SK-N-SH (cell line): Measurements from ENCODE around the gene IP6K2. TPM values are rescaled to one million over a fixed set of nuclear protein-coding genes. Genes with fewer than 3 reads are reported as not detected.

ENCODE experiments used
- CTCF ChIA-PET: fragments of 300-600, 350-600 bp; formaldehyde crosslinking; extraction: SDS; loops from one replicate; lab custom pipeline; 2021; lab: Yijun Ruan, JAX
- POLR2A ChIA-PET: fragments of 350-600 bp; sonication (Branson Sonifier 250); formaldehyde crosslinking; extraction: SDS; loops from one replicate; lab custom pipeline; 2020; ENCODE audit warnings: antibody characterized with exemption, inconsistent platforms; lab: Yijun Ruan, JAX
- DNase-seq: peaks from one replicate; pipeline ENCODE4 v3.0.0; 2012
- H2AFZ ChIP-seq: fragments of 200-600 bp; sonication (generic); 2 replicates; pipeline ENCODE4 v1.8.1; 2016; ENCODE audit warnings: antibody characterized with exemption, mild to moderate bottlenecking, low read depth
- H3F3A ChIP-seq: fragments of 200-600 bp; sonication (generic); replicated peaks from 2 replicates; pipeline ENCODE3; 2016; ENCODE audit warnings: antibody characterized with exemption, mild to moderate bottlenecking; ENCODE audit not compliant: insufficient read depth
- H3K27ac ChIP-seq, 2 experiments: fragments of 200-500 bp in 1 of 2; fragments of 200-600 bp in 1 of 2; sonication (Bioruptor generic) in 1 of 2; sonication (generic), shearing (Covaris generic) in 1 of 2; 2 replicates each; pipeline versions ENCODE4 v1.5.1 to v1.6.1; 2014 to 2016; ENCODE audit warnings: low read depth in 2 of 2, inconsistent platforms in 1 of 2, low read length in 1 of 2, mild to moderate bottlenecking in 1 of 2, mixed read lengths in 1 of 2
- H3K27me3 ChIP-seq: fragments of 200-600 bp; sonication (generic), shearing (Covaris generic); 2 replicates; pipeline ENCODE4 v1.6.1; 2016; ENCODE audit warnings: mixed run types; ENCODE audit not compliant: insufficient read depth
- H3K36me3 ChIP-seq, 2 experiments: fragments of 200-500 bp in 1 of 2; fragments of 200-600 bp in 1 of 2; sonication (Bioruptor generic) in 1 of 2; sonication (generic) in 1 of 2; replicated peaks in 1 of 2; 2 replicates each; pipeline versions ENCODE3 to v1.5.1; 2014 to 2016; ENCODE audit warnings: low read length in 1 of 2, mild to moderate bottlenecking in 1 of 2; ENCODE audit not compliant: insufficient read depth in 2 of 2, control insufficient read depth in 1 of 2
- H3K4me1 ChIP-seq, 2 experiments: fragments of 200-500 bp in 1 of 2; fragments of 200-600 bp in 1 of 2; sonication (Bioruptor generic) in 1 of 2; sonication (generic), shearing (Covaris generic) in 1 of 2; 2 replicates each; pipeline versions ENCODE4 v1.5.1 to v1.6.1; 2014 to 2016; ENCODE audit warnings: low read depth in 1 of 2, low read length in 1 of 2, mixed run types in 1 of 2; ENCODE audit not compliant: insufficient read depth in 2 of 2, control insufficient read depth in 1 of 2
- H3K4me2 ChIP-seq: fragments of 200-600 bp; sonication (generic), shearing (Covaris generic); 2 replicates; pipeline ENCODE4 v1.6.1; 2017; ENCODE audit warnings: mixed run types
- H3K4me3 ChIP-seq, 2 experiments: fragments of 200-500 bp in 1 of 2; fragments of 200-600 bp in 1 of 2; sonication (Bioruptor generic) in 1 of 2; sonication (generic), shearing (Covaris generic) in 1 of 2; 2 replicates each; pipeline versions ENCODE4 v1.5.1 to v1.8.1; 2014 to 2016; ENCODE audit warnings: low read depth in 2 of 2, inconsistent platforms in 1 of 2, low read length in 1 of 2, mild to moderate bottlenecking in 1 of 2, mixed read lengths in 1 of 2, moderate library complexity in 1 of 2
- H3K79me2 ChIP-seq: fragments of 200-600 bp; sonication (generic); 2 replicates; pipeline ENCODE4 v1.8.1; 2017; ENCODE audit warnings: mild to moderate bottlenecking; ENCODE audit not compliant: insufficient read depth
- H3K9ac ChIP-seq: fragments of 200-600 bp; sonication (generic); 2 replicates; pipeline ENCODE4 v1.6.1; 2017; ENCODE audit warnings: mixed run types
- H3K9me2 ChIP-seq: fragments of 200-600 bp; sonication (generic); 2 replicates; pipeline ENCODE4 v1.6.1; 2017; ENCODE audit warnings: mixed run types
- H3K9me3 ChIP-seq: fragments of 200-600 bp; sonication (generic); 2 replicates; pipeline ENCODE4 v1.6.1; 2017; ENCODE audit warnings: mixed run types, mild to moderate bottlenecking, moderate library complexity
- H4K20me1 ChIP-seq: fragments of 200-600 bp; sonication (generic); 2 replicates; pipeline ENCODE4 v1.6.1; 2017; ENCODE audit warnings: mild to moderate bottlenecking, mixed run types; ENCODE audit not compliant: insufficient read depth
- CHD2 ChIP-seq: fragments of 150-350 bp; IDR thresholded peaks from 2 replicates; pipeline ENCODE4 v1.6.1; 2018; ENCODE audit warnings: low read length; ENCODE audit not compliant: partially characterized antibody
- EZH2phosphoT487 ChIP-seq: fragments of 200-600 bp; sonication (generic); IDR thresholded peaks from 2 replicates; pipeline ENCODE4 v1.6.1; 2017; ENCODE audit warnings: low read depth, mixed run types, mild to moderate bottlenecking, antibody characterized with exemption, moderate library complexity, borderline replicate concordance
- FOSL2 ChIP-seq: IDR thresholded peaks from 2 replicates; pipeline ENCODE4 v1.4.0; 2012; ENCODE audit warnings: low read depth, mild to moderate bottlenecking, moderate library complexity, borderline replicate concordance
- FOXJ3 ChIP-seq: sonication (generic); formaldehyde crosslinking; IDR thresholded peaks from 2 replicates; pipeline ENCODE4 v1.5.1; 2020; ENCODE audit warnings: mild to moderate bottlenecking, missing genetic modification reagents
- FOXM1 ChIP-seq: IDR thresholded peaks from 2 replicates; pipeline ENCODE4 v1.4.0; 2012; ENCODE audit warnings: low read depth, mild to moderate bottlenecking
- MEF2A ChIP-seq: IDR thresholded peaks from 2 replicates; pipeline ENCODE4 v1.4.0; 2012; ENCODE audit warnings: low read depth, borderline replicate concordance
- NRF1 ChIP-seq: IDR thresholded peaks from 2 replicates; pipeline ENCODE4 v1.6.1; 2012; ENCODE audit warnings: low read depth, mild to moderate bottlenecking, low read length
- POLR2AphosphoS5 ChIP-seq: IDR thresholded peaks from 2 replicates; pipeline ENCODE4 v1.6.1; 2012; ENCODE audit warnings: low read depth, low read length
- RAD21 ChIP-seq: IDR thresholded peaks from 2 replicates; pipeline ENCODE4 v1.6.1; 2012; ENCODE audit warnings: mild to moderate bottlenecking, low read length
- RCOR1 ChIP-seq: fragments of 150-350 bp; IDR thresholded peaks from 2 replicates; pipeline ENCODE4 v1.6.1; 2017; ENCODE audit warnings: antibody characterized with exemption, low read length
- RFX5 ChIP-seq: IDR thresholded peaks from 2 replicates; pipeline ENCODE4 v1.6.1; 2012; ENCODE audit warnings: mild to moderate bottlenecking, improper control_type of control experiment, low read length
- RXRA ChIP-seq: IDR thresholded peaks from 2 replicates; pipeline ENCODE4 v1.4.0; 2012; ENCODE audit warnings: low read depth, mild to moderate bottlenecking, borderline replicate concordance
- SIN3A ChIP-seq: IDR thresholded peaks from 2 replicates; pipeline ENCODE4 v1.6.1; 2012; ENCODE audit warnings: low read depth, mild to moderate bottlenecking, low read length, moderate library complexity, borderline replicate concordance
- SMC3 ChIP-seq: IDR thresholded peaks from 2 replicates; pipeline ENCODE4 v1.6.1; 2012; ENCODE audit warnings: low read depth, low read length, improper control_type of control experiment
- TAF1 ChIP-seq: IDR thresholded peaks from 2 replicates; pipeline ENCODE4 v1.6.1; 2012; ENCODE audit warnings: low read depth, mild to moderate bottlenecking, low read length, moderate library complexity, borderline replicate concordance
- TCF12 ChIP-seq: IDR thresholded peaks from 2 replicates; pipeline ENCODE4 v1.4.0; 2012
- WGBS: methylation state at CpG from one replicate; pipeline ENCODE4 v1.1.6; 2017; ENCODE audit warnings: low lambda C conversion rate; 5-methylcytosine and 5-hydroxymethylcytosine counted together
- polyA plus RNA-seq, 3 experiments: library from polyadenylated mRNA; depleted of rRNA; stranded (reverse); fragments of >200 nt; gene quantifications; 2 replicates each; pipeline ENCODE4 v1.2.3, GENCODE V29; 2012
- TF ChIP-seq, protein P1 (sequence below): IDR thresholded peaks from 2 replicates; pipeline ENCODE4 v1.4.0; 2012; ENCODE audit warnings: low read depth, borderline replicate concordance
- TF ChIP-seq, protein P2 (sequence below): IDR thresholded peaks from 2 replicates; pipeline ENCODE4 v1.4.0; 2012; ENCODE audit warnings: low read depth
- TF ChIP-seq, protein P3 (sequence below): IDR thresholded peaks from 2 replicates; pipeline ENCODE4 v1.6.1; 2012; ENCODE audit warnings: mild to moderate bottlenecking, low read depth, low read length, moderate library complexity
- TF ChIP-seq, protein P4 (sequence below): IDR thresholded peaks from 2 replicates; pipeline ENCODE4; 2012

The IP6K2 gene
- polyA plus RNA-seq, 1 of the 3 experiments (the other 2 are of a cell fraction): 178 TPM

DNA sequence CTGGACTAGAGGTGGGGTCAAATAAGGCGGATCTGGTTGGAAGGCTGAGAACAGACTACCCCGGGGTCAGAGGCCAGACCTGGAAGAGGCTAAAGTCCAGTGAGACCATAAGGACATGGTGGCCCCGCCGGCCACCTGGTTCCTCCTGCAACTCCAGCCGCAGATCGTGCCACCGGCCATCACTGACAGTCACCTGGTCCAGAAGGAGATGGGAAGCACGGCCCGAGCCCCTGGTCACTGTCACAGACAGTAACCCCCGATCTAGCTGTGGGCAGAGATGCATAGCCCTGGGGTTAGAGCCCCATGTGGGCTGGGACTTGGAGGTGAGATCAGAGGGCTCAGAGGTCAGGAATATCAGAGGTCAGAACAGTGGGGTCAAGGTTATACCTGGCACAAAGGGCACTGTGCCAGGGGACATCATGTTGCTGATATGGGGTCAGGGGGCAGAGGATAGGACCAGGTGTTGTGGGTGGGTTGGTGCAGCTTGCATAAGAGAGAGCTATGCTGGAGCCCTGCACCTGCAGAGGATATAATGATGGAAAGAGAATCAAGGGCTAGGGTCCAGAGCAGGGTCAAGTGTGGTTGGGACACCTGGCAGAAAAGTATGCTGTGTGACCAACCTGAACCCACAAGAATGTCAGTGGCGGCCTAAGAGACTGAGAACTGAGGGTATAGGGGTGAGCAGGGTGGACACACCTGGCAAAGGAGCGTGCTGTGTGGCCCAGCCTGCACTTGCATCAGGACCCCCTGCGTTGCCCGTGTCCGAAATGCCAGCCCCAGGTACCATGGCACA, 63.9 kb downstream of the IP6K2 start:
- H3K4me1 ChIP-seq: peaks cover 0 to 4% of the 10 kb centered on the region in 2 experiments; a peak in 1 of 4 replicates
- 88% methylated on average over 6 of the region's 15 CpGs for WGBS

DNA sequence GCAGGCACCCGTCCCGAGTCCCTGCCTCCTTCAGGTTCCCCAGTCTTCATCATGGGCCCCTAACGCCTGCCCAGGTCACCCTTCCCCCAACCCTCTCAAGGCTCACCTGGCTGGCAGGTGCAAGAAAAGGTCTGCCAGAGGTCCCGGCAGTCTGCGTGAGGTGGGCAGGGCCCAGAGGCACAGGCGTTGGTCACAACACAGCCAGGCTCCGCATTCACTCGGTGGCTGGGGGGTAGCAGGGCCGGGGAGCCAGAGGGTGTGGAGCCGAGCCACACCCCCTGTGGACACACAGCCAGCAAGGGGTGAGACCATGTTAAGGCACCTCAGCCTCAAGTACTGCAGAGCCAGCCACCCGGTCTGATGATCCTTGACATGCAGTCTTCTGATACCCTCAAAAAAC, 65.2 kb downstream of the IP6K2 start:
- no peak for DNase-seq
- Histone ChIP-seq H3K27ac (no peak overlapping the region), H3K27me3 (no peaks in the 10 kb centered on the region), H3K9me2 (no peaks in the 10 kb centered on the region), H3F3A (no peaks in the 10 kb centered on the region), H3K4me2 (no peak overlapping the region), H3K9me3 (no peaks in the 10 kb centered on the region), H3K9ac (no peak overlapping the region), H3K36me3 (peaks cover 0 to 68% of the 10 kb centered on the region in 2 experiments), H3K79me2 (no peaks in the 10 kb centered on the region), H3K4me3 (no peak overlapping the region), H3K4me1 (no peaks in the 10 kb centered on the region), H2AFZ (no peak overlapping the region), H4K20me1 (no peaks in the 10 kb centered on the region)
- ChIA-PET CTCF (interaction anchor here (1.8 kb wide), 1 partner anchor 12 kb away, joined by 6 read pairs; no protein-coding TSS in a partner anchor), POLR2A (no interaction called here)
- 65% methylated on average over 2 of the region's 11 CpGs for WGBS
- TF ChIP-seq RCOR1 (no peak), SMC3 (no peak), CHD2 (no peak), SIN3A (no peak), TAF1 (no peak), RXRA (no peak), FOXM1 (no peak), RFX5 (no peak), FOSL2 (no peak), POLR2AphosphoS5 (no peak), NRF1 (no peak), TCF12 (no peak), RAD21 (no peak), EZH2phosphoT487 (no peak), MEF2A (no peak)
- TF ChIP-seq, protein P1, sequence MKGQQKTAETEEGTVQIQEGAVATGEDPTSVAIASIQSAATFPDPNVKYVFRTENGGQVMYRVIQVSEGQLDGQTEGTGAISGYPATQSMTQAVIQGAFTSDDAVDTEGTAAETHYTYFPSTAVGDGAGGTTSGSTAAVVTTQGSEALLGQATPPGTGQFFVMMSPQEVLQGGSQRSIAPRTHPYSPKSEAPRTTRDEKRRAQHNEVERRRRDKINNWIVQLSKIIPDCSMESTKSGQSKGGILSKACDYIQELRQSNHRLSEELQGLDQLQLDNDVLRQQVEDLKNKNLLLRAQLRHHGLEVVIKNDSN: no peak
- TF ChIP-seq, protein P2, sequence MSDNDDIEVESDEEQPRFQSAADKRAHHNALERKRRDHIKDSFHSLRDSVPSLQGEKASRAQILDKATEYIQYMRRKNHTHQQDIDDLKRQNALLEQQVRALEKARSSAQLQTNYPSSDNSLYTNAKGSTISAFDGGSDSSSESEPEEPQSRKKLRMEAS: no peak
- TF ChIP-seq, protein P3, sequence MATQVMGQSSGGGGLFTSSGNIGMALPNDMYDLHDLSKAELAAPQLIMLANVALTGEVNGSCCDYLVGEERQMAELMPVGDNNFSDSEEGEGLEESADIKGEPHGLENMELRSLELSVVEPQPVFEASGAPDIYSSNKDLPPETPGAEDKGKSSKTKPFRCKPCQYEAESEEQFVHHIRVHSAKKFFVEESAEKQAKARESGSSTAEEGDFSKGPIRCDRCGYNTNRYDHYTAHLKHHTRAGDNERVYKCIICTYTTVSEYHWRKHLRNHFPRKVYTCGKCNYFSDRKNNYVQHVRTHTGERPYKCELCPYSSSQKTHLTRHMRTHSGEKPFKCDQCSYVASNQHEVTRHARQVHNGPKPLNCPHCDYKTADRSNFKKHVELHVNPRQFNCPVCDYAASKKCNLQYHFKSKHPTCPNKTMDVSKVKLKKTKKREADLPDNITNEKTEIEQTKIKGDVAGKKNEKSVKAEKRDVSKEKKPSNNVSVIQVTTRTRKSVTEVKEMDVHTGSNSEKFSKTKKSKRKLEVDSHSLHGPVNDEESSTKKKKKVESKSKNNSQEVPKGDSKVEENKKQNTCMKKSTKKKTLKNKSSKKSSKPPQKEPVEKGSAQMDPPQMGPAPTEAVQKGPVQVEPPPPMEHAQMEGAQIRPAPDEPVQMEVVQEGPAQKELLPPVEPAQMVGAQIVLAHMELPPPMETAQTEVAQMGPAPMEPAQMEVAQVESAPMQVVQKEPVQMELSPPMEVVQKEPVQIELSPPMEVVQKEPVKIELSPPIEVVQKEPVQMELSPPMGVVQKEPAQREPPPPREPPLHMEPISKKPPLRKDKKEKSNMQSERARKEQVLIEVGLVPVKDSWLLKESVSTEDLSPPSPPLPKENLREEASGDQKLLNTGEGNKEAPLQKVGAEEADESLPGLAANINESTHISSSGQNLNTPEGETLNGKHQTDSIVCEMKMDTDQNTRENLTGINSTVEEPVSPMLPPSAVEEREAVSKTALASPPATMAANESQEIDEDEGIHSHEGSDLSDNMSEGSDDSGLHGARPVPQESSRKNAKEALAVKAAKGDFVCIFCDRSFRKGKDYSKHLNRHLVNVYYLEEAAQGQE: no peak
- TF ChIP-seq, protein P4, sequence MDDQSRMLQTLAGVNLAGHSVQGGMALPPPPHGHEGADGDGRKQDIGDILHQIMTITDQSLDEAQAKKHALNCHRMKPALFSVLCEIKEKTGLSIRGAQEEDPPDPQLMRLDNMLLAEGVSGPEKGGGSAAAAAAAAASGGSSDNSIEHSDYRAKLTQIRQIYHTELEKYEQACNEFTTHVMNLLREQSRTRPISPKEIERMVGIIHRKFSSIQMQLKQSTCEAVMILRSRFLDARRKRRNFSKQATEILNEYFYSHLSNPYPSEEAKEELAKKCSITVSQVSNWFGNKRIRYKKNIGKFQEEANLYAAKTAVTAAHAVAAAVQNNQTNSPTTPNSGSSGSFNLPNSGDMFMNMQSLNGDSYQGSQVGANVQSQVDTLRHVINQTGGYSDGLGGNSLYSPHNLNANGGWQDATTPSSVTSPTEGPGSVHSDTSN: no peak

More for the DNA sequence above, 63.9 kb downstream of the IP6K2 start:
- no peak overlapping the region for H3K9ac ChIP-seq
- H3K9me2 ChIP-seq: no peaks in the 10 kb centered on the region
- H3K4me3 ChIP-seq: no peak overlapping the region
- H3K27me3 ChIP-seq: no peaks in the 10 kb centered on the region
- H4K20me1 ChIP-seq: peaks cover 9% of the 10 kb centered on the region; the same call in 1 of the 2 replicates
- H3K79me2 ChIP-seq: no peaks in the 10 kb centered on the region
- CTCF ChIA-PET: interaction anchor here (2.3 kb wide), 1 partner anchor 17 kb away, joined by 8 read pairs; the partner anchor contains the start of gene SLC26A6
- H3K4me2 ChIP-seq: no peak overlapping the region
- POLR2A ChIA-PET: interaction anchor here (1.0 kb wide), 1 partner anchor 18 kb away, joined by 3 read pairs; the partner anchor contains the start of gene SLC26A6
- H3K36me3 ChIP-seq: peaks cover 0 to 71% of the 10 kb centered on the region in 2 experiments
- H3K27ac ChIP-seq: no peak overlapping the region
- DNase-seq: no peak
- H2AFZ ChIP-seq: no peak overlapping the region
- no peaks in the 10 kb centered on the region for H3F3A ChIP-seq
- H3K9me3 ChIP-seq: no peaks in the 10 kb centered on the region
- TF ChIP-seq FOXJ3 (CRISPR knock-in tag): no peak
